ENCODE measurements around the gene MXD4.

MXD4 gene

GRCh38 chr4:2249526-2250356, 12.2 kb downstream of the MXD4 start:
- no peak overlapping the region for H3K27ac ChIP-seq (ENCODE audit: low read depth, low read length)
- H3K9me3 ChIP-seq (ENCODE audit: control insufficient read depth in 1 of 2, low read length in 2 of 2): no peaks in the 10 kb centered on the region
- H3K27me3 ChIP-seq (ENCODE audit: control insufficient read depth in 1 of 2, insufficient read depth in 2 of 2, low read length in 2 of 2): no peaks in the 10 kb centered on the region
- H3K4me3 ChIP-seq (ENCODE audit: low read depth in 1 of 2, low read length in 2 of 2): no peak overlapping the region
- peaks cover 6 to 7% of the 10 kb centered on the region in 2 donors for H3K4me1 ChIP-seq (ENCODE audit: control insufficient read depth in 1 of 2, insufficient read depth in 2 of 2, low read length in 2 of 2)
- H3K9ac ChIP-seq (ENCODE audit: low read depth in 1 of 2, low read length in 2 of 2): no peak overlapping the region
- H3K36me3 ChIP-seq (ENCODE audit: control insufficient read depth in 1 of 2, insufficient read depth in 2 of 2, low read length in 2 of 2): peaks cover 20 to 51% of the 10 kb centered on the region in 2 donors

- peaks cover 19 to 46% of the 10 kb centered on the region in 2 donors for H3K36me3 ChIP-seq (ENCODE audit: control insufficient read depth in 1 of 2, insufficient read depth in 2 of 2, low read length in 2 of 2)
- peaks cover 13% of the 10 kb centered on the region in 2 donors for H3K4me1 ChIP-seq (ENCODE audit: control insufficient read depth in 1 of 2, insufficient read depth in 2 of 2, low read length in 2 of 2)
- no peak overlapping the region for H3K9ac ChIP-seq (ENCODE audit: low read depth in 1 of 2, low read length in 2 of 2)
- no peaks in the 10 kb centered on the region for H3K9me3 ChIP-seq (ENCODE audit: control insufficient read depth in 1 of 2, low read length in 2 of 2)
- no peak overlapping the region for H3K4me3 ChIP-seq (ENCODE audit: low read depth in 1 of 2, low read length in 2 of 2)
- no peak overlapping the region for H3K27ac ChIP-seq (ENCODE audit: low read depth, low read length)
- no peaks in the 10 kb centered on the region for H3K27me3 ChIP-seq (ENCODE audit: control insufficient read depth in 1 of 2, insufficient read depth in 2 of 2, low read length in 2 of 2)
These were observed 13.1 kb downstream of the MXD4 start for GRCh38 chr4:2248821-2249261.

GRCh38 chr4:2248044-2248780, 13.7 kb downstream of the MXD4 start:
- Histone ChIP-seq H3K4me1 (ENCODE audit: control insufficient read depth in 1 of 2, insufficient read depth in 2 of 2, low read length in 2 of 2) (peaks cover 13 to 19% of the 10 kb centered on the region in 2 donors), H3K9me3 (ENCODE audit: control insufficient read depth in 1 of 2, low read length in 2 of 2) (no peaks in the 10 kb centered on the region), H3K9ac (ENCODE audit: low read depth in 1 of 2, low read length in 2 of 2) (no peak overlapping the region), H3K36me3 (ENCODE audit: control insufficient read depth in 1 of 2, insufficient read depth in 2 of 2, low read length in 2 of 2) (peaks cover 14 to 40% of the 10 kb centered on the region in 2 donors), H3K27ac (ENCODE audit: low read depth, low read length) (no peak overlapping the region), H3K27me3 (ENCODE audit: control insufficient read depth in 1 of 2, insufficient read depth in 2 of 2, low read length in 2 of 2) (no peaks in the 10 kb centered on the region), H3K4me3 (ENCODE audit: low read depth in 1 of 2, low read length in 2 of 2) (no peak overlapping the region)

- peaks cover 14 to 37% of the 10 kb centered on the region in 2 donors for H3K36me3 ChIP-seq (ENCODE audit: control insufficient read depth in 1 of 2, insufficient read depth in 2 of 2, low read length in 2 of 2)
- H3K27ac ChIP-seq (ENCODE audit: low read depth, low read length): no peak overlapping the region
- H3K27me3 ChIP-seq (ENCODE audit: control insufficient read depth in 1 of 2, insufficient read depth in 2 of 2, low read length in 2 of 2): no peaks in the 10 kb centered on the region
- H3K9me3 ChIP-seq (ENCODE audit: control insufficient read depth in 1 of 2, low read length in 2 of 2): no peaks in the 10 kb centered on the region
- H3K4me1 ChIP-seq (ENCODE audit: control insufficient read depth in 1 of 2, insufficient read depth in 2 of 2, low read length in 2 of 2): peaks cover 13 to 19% of the 10 kb centered on the region in 2 donors
- no peak overlapping the region for H3K4me3 ChIP-seq (ENCODE audit: low read depth in 1 of 2, low read length in 2 of 2)
- no peak overlapping the region for H3K9ac ChIP-seq (ENCODE audit: low read depth in 1 of 2, low read length in 2 of 2)
These were observed 14.5 kb downstream of the MXD4 start for GRCh38 chr4:2247128-2248043.

- peaks cover 13 to 19% of the 10 kb centered on the region in 2 donors for H3K4me1 ChIP-seq (ENCODE audit: control insufficient read depth in 1 of 2, insufficient read depth in 2 of 2, low read length in 2 of 2)
- H3K27me3 ChIP-seq (ENCODE audit: control insufficient read depth in 1 of 2, insufficient read depth in 2 of 2, low read length in 2 of 2): no peaks in the 10 kb centered on the region
- H3K4me3 ChIP-seq (ENCODE audit: low read depth in 1 of 2, low read length in 2 of 2): no peak overlapping the region
- no peaks in the 10 kb centered on the region for H3K9me3 ChIP-seq (ENCODE audit: control insufficient read depth in 1 of 2, low read length in 2 of 2)
- no peak overlapping the region for H3K9ac ChIP-seq (ENCODE audit: low read depth in 1 of 2, low read length in 2 of 2)
- H3K36me3 ChIP-seq (ENCODE audit: control insufficient read depth in 1 of 2, insufficient read depth in 2 of 2, low read length in 2 of 2): peaks cover 14 to 35% of the 10 kb centered on the region in 2 donors
- no peak overlapping the region for H3K27ac ChIP-seq (ENCODE audit: low read depth, low read length)
These were observed 15.4 kb downstream of the MXD4 start for GRCh38 chr4:2246384-2247127.

GRCh38 chr4:2245787-2246275, 16.1 kb downstream of the MXD4 start:
- Histone ChIP-seq H3K9ac (ENCODE audit: low read depth in 1 of 2, low read length in 2 of 2) (no peak overlapping the region), H3K27me3 (ENCODE audit: control insufficient read depth in 1 of 2, insufficient read depth in 2 of 2, low read length in 2 of 2) (no peaks in the 10 kb centered on the region), H3K4me3 (ENCODE audit: low read depth in 1 of 2, low read length in 2 of 2) (no peak overlapping the region), H3K4me1 (ENCODE audit: control insufficient read depth in 1 of 2, insufficient read depth in 2 of 2, low read length in 2 of 2) (peaks cover 17 to 24% of the 10 kb centered on the region in 2 donors), H3K36me3 (ENCODE audit: control insufficient read depth in 1 of 2, insufficient read depth in 2 of 2, low read length in 2 of 2) (peaks cover 10 to 28% of the 10 kb centered on the region in 2 donors), H3K9me3 (ENCODE audit: control insufficient read depth in 1 of 2, low read length in 2 of 2) (no peaks in the 10 kb centered on the region), H3K27ac (ENCODE audit: low read depth, low read length) (no peak overlapping the region)

- Histone ChIP-seq H3K27me3 (ENCODE audit: control insufficient read depth in 1 of 2, insufficient read depth in 2 of 2, low read length in 2 of 2) (no peaks in the 10 kb centered on the region), H3K27ac (ENCODE audit: low read depth, low read length) (no peak overlapping the region), H3K4me1 (ENCODE audit: control insufficient read depth in 1 of 2, insufficient read depth in 2 of 2, low read length in 2 of 2) (peaks cover 23 to 30% of the 10 kb centered on the region in 2 donors), H3K36me3 (ENCODE audit: control insufficient read depth in 1 of 2, insufficient read depth in 2 of 2, low read length in 2 of 2) (peaks cover 6 to 22% of the 10 kb centered on the region in 2 donors), H3K9me3 (ENCODE audit: control insufficient read depth in 1 of 2, low read length in 2 of 2) (no peaks in the 10 kb centered on the region), H3K9ac (ENCODE audit: low read depth in 1 of 2, low read length in 2 of 2) (no peak overlapping the region), H3K4me3 (ENCODE audit: low read depth in 1 of 2, low read length in 2 of 2) (no peak overlapping the region)
These were observed 16.7 kb downstream of the MXD4 start for GRCh38 chr4:2245057-2245786.

- Histone ChIP-seq H3K9ac (ENCODE audit: low read depth in 1 of 2, low read length in 2 of 2) (peak overlapping the region in 1 of 2 donors; percentile 25), H3K4me3 (ENCODE audit: low read depth in 1 of 2, low read length in 2 of 2) (no peak overlapping the region), H3K4me1 (ENCODE audit: control insufficient read depth in 1 of 2, insufficient read depth in 2 of 2, low read length in 2 of 2) (peaks cover 35 to 43% of the 10 kb centered on the region in 2 donors), H3K27ac (ENCODE audit: low read depth, low read length) (no peak overlapping the region), H3K27me3 (ENCODE audit: control insufficient read depth in 1 of 2, insufficient read depth in 2 of 2, low read length in 2 of 2) (no peaks in the 10 kb centered on the region), H3K9me3 (ENCODE audit: control insufficient read depth in 1 of 2, low read length in 2 of 2) (no peaks in the 10 kb centered on the region), H3K36me3 (ENCODE audit: control insufficient read depth in 1 of 2, insufficient read depth in 2 of 2, low read length in 2 of 2) (peaks cover 6 to 8% of the 10 kb centered on the region in 2 donors)
These were observed 18.1 kb downstream of the MXD4 start for GRCh38 chr4:2243681-2244380.

Measured in duodenal mucosa (tissue), 2 donors.